HT-29 (cell line): ENCODE data around the gene SYMPK. TPM values are rescaled to one million over a fixed set of nuclear protein-coding genes. Genes with fewer than 3 reads are reported as not detected.
"Not testable (repeated sequence)": the region's sequence is repeated elsewhere in the genome, so short reads cannot be mapped to it uniquely, and the experiment has no call there.

Source experiments
- DNase-seq: peaks from one replicate; pipeline ENCODE4 v3.0.0-alpha.2; 2015; ENCODE audit warnings: low spot score
- total RNA-seq: library from RNA; depleted of rRNA; stranded (reverse); fragments of >200 nt; shearing (Covaris generic); gene quantifications from 2 replicates; pipeline ENCODE4 v1.2.3, GENCODE V29; 2014; rRNA removed

SYMPK gene
- total RNA-seq = 114 and 117 TPM in 2 replicates

DNA sequence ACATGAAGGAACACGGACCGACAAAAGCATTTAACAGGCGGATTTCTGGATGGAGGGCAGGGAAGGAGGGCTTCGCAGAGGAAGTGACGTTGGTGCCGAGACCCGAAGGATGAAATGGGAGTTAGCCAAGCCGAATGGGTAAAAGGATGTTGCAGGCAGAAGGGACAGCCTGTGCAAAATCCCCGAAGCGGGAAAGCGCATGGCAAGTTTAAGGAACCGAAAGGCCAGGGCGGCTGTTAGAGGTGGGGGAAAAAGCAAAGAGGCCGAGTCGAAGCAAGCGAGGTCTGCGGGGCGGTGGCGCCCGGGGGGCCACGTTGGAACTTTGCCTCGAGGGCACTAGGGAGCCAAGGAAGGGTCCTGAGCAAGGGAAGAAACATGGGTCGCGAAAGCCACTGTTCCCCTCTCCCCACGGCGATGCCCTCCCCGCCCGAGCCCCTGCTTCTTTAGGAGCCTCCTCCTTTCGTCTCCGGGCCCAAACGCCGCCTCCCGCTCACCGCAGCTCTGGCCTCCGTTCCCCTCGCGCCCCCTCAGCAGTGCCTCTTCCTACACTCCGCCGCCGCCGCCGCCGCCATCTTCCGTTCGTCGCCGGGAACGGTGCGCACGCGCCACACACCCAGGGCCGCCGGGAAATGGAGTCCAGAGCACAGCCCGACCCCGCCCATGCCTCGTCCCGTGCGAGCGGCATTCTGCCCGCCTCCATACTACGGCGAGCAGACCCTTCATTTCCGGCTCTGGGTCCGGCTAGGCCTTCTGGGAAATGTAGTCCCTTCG lies at the start of gene SYMPK:
SYMPK (minus strand) TSS at position 584 of the 771 bp plus-strand sequence. CDS start 8,652 bp downstream, outside the sequence.
- DNase-seq = peak; percentile 100

DNA sequence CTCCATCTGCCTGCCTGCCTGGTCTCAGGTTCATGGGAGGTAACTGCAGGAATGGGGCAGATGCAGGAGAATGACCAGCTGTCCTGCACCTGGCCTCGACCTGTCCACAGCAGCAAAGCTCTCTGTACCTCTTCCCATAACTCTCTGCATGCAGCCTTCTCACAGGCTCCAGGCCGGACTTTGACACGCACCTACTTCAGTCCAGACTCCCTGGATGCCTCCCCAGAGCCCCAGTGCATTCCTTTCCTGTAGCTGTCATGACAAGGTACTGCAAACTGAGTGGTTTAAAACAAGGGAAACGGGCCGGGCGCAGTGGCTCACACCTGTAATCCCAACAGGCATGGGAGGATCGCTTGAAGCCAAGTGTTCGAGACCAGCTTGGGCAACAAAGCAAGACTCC lies 48.3 kb upstream of the SYMPK start:
- DNase-seq = no peak

DNA sequence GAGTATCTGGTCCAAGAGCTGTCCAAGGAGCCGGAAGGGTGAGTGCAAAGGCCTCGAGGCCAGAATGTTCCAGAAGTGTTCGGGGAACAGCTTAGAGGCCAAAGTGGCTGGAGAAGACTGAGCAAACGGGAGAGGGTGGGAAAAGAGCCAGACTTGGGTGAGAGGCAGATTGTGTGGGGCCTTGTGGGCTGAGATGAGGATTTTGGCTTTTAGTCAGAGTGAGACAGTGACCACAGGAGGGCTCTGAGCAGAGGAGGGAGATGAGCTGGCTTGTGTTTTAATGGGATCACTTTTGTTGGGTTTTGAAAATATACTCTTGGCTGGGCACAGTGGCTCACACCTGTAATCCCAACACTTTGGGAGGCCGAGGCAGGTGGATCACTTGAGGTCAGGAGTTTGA lies 46.0 kb upstream of the SYMPK start:
- no peak for DNase-seq

DNA sequence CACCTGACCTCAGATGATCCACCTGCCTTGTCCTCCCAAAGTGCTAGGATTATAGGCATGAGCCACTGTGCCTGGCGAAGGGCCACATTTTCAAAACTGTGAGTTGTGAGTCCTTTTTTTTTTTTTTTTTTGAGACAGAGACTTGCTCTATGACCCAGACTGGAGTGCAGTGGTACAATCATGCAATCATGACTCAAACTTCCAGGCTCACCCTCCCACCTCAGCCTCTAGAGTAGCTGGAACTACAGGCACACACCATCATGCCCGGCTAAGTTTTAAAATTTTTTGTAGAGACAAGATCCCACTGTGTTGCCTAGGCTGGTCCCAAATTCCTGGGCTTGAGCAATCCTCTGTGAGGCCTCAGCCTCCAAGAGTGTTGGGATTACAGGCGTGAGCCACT lies 43.3 kb upstream of the SYMPK start:
- DNase-seq = no peak

DNA sequence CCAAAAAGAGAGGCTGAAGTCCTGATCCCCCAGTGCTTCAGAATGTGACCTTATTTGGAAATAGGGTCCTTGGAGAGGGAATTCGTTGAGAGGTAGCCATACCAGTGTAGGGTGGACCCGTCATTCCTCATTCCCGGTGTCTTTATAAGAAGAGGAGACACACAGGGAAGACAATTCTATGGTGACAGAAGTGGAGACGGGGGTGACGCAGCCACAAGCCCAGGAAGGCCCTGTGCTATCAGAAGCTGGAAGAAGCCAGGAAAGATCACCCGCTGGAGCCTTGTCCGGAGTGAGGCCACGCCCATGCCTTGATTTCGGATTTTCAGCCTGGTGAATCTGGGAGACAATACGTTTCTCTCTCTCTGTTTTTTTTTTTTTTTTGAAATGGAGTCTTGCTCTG lies 42.1 kb upstream of the SYMPK start:
- no peak for DNase-seq

DNA sequence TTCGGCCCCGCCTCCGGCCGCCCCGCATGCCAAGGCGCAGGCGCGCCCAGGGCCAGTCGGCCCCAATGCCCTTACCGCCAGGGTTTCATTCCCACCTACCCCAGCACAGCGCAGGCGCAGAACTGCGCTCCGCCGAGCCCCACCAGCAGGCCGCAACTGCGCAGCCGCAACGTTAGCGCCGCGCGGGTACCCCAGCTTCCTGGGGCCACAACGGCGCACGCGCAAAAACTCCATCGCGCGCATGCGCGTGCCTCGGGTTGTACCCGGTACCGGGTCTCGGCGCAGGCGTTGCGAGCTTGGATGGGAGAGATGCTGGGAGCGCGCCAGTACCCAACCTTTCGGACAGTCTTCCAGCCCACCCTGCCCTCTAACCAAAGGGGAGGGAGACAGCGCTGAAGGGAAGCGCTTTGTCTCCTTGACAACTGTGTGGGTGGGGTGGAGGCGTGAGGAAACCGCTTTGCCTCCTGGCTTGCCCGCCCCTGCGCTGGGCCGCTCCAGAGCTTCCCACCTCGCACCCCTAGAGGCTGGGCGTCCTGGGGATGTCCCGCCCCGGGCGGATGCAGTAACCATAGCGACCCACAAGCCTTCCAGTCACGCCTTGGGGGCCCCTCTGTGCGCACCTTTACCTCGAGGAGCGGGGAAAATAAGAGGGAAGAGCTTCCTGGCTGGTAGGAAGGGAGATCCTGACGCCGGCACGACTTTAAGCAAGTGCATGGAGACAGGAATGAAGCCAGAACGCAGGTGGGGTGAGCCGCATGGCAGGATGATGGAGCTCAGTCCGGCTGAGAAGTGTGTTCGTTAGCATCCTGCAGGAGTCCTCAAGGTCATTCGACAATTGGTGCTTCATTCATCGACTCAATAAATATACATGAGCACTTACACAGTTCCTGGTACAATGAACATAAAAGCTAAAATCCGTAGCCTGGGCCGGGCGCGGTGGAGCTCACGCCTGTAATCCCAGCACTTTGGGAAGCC lies 40.0 kb upstream of the SYMPK start:
- DNase-seq = peak; percentile 100

DNA sequence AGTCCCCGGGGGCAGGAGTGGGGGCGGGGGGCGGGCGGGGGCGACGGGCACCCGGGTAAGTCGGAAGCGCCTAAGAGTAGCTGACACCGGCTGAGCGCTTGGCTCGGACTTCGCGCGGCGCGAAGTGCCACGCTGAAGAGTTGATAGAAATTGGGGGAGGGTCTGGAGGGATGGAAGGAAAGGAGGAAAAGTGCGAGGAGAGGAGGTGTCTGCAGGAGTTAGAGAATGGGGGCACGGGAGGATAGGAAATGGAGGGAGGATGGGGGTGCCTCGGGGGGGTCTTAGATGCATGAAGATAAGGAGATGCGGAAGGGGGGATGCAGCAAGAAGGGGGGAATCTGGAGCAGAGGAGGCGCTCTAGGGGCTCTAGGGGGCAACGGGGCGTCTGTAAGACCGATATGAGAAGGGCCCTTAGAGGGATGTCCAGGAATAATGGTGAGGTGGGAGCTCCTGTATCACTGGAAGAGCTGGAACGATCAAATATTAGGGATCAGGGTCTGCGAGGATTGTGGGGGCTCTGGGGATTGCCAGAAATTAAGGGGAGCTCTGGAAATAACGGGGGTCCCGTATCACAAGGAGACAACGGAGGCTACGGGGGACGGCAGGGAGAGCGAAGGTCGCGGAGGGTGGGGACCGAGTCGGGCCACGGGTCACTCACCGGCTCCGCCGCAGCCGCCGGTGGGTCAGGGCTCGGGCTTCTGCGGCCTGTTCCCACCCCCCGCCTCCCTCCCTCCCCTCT lies 39.1 kb upstream of the SYMPK start, which contains the start of gene MYPOP:
MYPOP (minus strand) TSS at position 702 of the 739 bp plus-strand sequence. CDS start 840 bp downstream, outside the sequence.
- no peak for DNase-seq

DNA sequence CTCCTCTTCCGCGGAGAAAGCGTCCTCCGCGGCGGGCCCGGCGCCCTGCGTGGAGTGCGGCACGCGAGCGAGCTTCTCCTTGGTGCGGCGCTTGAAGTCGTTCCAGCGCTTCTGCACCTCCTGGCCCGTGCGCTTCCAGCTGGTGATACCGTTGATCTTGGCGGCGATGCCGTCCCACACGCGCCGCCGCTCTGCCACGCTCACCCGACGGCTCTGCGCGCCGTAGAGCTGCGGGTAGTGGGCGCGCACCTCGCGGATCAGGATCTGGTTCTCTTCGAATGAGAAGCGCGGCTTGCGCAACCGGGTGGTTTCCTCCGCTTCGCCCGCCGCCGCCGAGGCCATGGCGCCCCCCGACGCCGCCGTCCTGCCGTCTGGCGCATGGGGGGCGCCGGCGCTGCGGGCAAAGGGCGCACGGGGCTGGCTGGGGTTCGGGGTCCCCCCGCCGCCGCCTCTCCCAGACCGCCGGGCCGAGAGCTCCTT lies 38.5 kb upstream of the SYMPK start:
- DNase-seq = no peak

DNA sequence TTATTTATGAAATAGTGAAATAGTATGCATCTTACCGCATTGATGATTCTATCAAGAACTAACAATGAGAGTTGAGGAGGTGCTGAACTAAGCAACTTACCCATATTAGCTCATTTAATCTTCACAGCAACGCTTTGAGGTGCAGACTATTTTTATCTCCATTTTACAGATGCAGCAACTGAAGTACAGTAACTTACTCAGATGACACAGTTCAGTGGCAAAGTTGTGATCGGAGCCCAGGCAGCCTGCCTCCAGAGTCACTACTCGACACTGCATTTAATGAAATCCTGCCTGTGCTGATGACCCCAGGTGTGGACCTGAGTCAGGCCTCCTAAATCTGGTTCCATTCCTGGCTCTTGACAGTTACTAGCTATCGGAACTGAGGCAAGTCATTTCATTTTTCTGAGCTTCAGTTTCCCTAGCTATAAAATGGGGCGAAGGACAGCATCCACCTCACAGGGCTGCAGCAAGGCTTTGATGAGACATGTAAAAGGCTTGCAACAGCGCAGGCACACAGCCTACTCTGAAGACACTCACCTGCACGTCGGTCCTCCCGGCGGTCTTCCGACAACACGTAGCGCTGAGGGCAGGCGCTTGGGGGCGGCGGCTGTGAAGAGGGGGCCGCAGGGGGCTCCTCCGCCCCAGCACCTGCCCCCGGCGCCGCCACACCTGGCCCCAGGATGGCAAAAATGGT lies 37.9 kb upstream of the SYMPK start:
- DNase-seq = no peak

DNA sequence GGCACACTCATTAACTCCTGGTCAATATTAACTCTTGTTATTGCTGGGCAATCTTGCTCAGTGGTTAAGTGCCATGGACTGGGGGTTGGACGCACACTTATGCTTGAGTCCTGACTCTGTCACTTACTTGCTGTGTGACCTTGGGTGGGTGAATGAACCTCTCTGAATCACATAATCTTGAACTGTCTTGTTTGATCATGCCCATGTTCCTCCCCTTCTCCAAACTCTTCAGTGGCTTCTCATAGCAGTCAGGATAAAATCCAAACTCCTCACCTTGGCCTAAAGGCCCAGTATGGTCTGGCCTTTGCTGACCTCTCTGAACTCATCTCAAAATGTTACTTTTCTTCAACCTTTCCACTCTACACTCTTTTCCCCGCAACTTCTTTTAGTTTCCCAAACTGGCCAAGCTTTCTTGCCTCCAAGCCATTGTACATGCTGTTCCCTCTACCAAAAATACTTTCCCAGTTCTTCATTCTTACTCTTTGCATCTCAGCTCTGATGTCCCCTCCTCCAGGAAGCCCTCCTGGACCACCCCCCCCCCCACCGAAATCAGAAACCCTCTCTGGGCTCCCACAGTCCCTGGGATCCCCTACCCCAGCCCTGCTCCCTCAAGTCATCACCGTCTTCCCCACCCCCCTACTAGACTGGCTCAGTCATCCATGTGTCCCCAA lies 37.1 kb upstream of the SYMPK start:
- no peak for DNase-seq

DNA sequence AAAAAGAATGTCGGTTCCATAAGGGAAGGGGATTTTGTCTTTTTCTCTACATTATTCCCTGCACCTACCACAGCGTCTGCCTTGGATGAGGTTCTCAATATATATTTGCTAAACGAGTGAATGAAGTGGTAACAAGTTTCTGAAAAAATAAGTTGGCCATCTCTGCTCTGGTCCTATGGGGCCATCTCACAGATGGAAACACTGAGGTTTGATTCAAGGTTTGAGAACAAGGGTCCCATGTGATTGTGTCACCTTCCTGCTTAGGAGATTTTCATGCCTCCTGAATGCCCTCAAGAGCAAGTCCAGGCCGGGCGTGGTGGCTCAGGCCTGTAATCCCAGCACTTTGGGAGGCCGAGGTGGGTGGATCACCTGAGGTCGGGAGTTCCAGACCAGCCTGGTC lies 36.3 kb upstream of the SYMPK start:
- DNase-seq = no peak

DNA sequence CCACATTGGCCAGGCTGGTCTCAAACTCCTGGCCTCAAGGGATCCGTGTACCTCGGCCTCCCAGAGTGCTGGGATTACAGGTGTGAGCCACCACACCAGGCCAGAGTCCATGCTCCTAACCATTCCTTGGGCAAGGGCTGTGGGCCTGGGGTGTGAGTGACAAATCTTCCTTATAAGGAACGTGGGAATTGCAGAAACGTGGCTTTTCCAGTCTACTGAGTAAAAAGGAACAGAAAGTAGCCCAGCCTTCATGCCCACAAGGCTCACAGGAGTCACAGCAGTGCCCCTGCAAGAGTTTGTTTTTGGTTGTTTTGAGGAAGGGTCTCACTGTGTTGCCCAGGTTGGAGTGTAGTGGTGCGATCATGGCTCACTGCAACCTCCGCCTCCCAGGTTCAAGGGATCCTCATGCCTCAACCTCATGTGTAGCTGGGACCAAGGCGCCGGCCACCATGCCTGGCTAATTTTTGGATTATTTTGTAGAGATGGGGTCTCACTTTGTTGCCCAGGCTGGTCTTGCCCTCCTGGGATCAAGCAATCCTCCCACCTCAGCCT lies 34.4 kb upstream of the SYMPK start:
- no peak for DNase-seq

DNA sequence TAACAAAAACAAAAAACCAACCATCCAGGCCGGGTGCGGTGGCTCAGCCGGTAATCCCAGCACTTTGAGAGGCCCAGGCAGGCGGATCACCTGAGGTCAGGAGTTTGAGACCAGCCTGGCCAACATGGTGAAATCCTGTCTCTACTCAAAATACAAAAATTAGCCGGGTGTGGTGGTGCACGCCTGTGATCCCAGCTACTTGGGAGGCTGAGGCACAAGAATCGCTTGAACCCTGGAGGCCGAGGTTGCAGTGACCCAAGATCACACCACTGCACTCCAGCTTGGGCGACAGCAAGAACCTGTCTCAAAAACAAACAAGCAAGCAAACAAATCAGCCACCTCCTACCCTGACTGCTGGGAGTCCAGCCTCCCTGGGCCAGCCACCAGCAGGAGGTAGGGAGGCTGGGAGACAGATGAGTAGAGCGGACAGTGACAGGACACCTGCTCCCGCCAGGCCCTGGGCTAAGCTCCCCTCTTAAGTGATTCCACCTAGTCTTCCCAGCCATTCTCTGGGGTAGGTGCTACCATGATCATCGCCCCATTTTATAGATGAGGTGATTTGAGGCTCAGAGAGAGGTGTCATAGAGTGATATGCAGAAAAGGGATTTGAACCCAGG lies 33.1 kb upstream of the SYMPK start:
- DNase-seq = not testable (repeated sequence)

DNA sequence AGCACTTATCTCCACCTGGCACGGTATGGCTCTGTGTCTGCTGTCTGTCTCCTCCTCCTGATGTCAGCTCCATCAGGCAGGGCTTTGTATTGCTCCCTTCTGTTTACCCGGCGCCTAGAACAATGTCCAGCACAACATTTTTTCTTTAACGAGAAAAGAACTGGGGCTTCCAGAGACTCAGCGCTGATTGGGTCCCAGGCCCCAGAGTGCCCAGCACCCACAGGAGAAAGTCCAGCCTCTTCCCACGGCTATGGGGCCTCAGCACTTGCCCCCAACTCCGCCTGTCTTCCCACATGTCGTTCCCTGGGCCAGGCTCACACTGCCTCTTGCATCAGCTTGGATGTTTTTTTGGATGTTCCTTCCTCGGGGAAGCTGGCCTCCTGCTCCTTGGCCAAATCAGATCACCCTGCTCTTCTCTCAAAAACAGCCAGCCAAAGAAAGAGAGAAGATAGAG lies 32.6 kb upstream of the SYMPK start:
- DNase-seq = no peak

DNA sequence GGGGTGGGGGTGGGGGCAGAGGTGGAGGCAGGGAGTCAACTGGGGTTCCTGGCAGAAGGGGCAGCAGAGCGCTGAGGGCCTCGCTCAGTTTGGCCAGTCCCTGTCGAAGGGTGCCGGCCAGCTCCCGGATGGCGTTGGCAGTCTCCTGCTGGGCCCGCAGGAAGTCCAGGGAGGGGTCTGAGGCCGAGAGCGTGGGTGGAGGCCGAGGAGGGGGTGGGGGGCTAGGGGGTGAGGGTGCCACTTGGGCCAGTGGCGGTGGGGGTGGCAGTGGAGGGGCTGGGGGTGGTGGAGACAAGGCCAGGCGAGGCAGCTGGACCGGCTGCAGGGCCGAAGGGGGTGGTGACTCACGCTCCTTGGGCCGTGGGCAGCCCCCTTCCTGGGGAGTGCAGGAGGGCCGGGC lies 27.9 kb upstream of the SYMPK start:
- no peak for DNase-seq

DNA sequence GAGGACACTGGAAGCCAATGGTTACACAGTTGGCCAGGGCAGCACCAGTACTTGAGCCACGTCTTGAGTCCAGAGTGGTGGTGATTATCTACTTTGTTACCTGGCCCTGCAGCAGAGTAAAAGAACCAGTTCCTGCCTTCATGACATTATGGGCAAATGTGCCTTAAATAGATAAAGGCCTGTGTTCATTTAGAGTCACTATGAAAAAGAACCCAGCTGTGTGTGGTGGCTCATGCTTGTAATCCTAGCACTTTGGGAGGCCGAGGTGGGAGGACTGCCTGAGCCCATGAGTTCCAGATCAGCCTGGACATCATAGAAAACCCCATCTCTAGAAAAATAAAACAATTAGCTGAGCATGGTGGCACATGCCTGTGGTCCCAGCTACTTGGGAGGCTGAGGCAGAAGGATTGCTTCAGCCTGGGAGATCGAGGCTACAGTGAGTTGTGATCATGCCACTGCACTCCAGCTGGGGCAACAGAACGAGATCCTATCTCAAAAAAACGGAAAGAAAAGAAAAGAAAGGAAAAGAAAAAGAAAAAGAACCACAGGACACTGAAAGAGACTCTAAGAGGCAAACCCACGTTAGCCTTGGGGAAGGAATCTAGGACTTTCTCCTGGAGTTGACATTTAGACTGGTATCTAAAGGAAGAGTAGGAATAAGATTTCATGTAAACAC lies 26.4 kb upstream of the SYMPK start:
- DNase-seq = no peak

DNA sequence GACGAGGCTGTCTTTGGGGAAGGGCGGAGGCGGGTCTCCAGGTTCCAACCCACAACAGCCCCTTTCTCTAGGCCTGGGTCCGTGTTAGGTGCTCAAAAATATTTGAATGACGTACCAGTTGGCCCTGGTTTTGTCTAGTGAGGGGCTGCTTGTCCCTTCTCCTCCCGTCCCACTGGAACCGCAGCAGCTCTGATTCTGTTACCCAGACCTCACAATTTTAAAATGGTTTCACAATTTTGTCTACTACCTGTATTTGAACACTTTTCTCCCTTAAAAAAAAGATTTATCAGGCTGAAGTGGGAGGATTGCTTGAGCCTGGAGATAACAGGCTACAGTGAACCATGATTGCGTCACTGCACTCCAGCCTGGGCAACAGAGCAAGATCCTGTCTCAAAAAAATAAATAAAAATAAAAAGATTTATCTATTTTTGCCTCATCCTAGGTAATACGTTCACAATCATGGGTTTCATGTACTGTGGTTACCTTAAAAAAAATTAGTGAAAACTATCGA lies 24.3 kb upstream of the SYMPK start:
- no peak for DNase-seq

DNA sequence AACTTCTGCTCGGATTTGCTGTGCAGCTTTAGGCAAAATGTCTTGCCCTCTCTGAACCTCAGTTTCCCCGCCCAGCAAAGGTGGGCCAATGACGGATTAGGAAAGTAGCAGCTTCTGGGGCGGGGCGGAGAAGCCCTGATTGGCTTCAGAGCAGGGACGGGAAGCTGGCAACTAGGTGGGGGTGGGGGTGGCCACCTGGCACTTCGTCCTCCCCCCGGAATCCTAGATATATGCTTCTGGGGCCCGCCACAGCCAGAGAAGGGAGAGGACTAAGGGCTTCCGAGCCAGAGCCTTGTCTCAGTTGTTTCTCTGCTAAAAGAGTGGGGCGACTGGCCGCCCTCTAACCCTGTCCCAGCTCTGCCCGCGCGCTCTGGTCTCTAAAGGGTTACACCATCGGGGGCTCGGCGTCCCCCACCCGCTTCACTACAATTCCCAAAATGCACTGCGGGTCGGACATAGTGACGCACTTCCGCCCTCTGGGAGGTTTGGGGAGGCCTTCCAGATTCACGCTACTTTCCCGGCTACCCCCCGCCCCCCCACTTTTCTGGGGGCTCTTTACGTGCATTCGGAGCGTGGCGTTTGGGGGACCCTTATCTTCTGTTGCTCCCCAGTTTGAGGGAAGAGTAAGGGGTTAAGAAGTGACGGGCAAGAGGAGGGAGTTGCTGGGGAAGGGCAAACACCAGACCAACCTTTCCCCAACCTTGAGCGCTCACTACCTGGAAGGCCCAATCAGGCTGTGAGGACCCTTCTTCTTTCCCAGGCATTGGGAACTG lies 23.7 kb upstream of the SYMPK start:
- peak; percentile 99 for DNase-seq
